ENCODE data around the gene POC1A.

Gene POC1A

GRCh38 chr3:52124126-52124525 is 30.1 kb downstream of the POC1A start:
- TF ChIP-seq ZBTB7A (IDR thresholded peaks at IDR 0.05; ENCODE audit: low read depth) (no peak), CREB1 (IDR thresholded peaks at IDR 0.05; ENCODE audit: low read depth) (no peak), FOXM1 (IDR thresholded peaks at IDR 0.05; ENCODE audit: borderline replicate concordance, low read depth) (no peak), EGR1 (IDR thresholded peaks at IDR 0.05) (no peak), NFIC (IDR thresholded peaks at IDR 0.05) (no peak), YY1 (IDR thresholded peaks at IDR 0.05; ENCODE audit: low read depth) (no peak), TCF12 (IDR thresholded peaks at IDR 0.05; ENCODE audit: low read depth) (no peak), REST (IDR thresholded peaks at IDR 0.05; ENCODE audit: low read depth) (no peak), USF1 (IDR thresholded peaks at IDR 0.05) (no peak), EP300 (IDR thresholded peaks at IDR 0.05; ENCODE audit: borderline replicate concordance) (no peak), MAX (IDR thresholded peaks at IDR 0.05) (no peak), CEBPB (IDR thresholded peaks at IDR 0.05) (no peak), TEAD4 (IDR thresholded peaks at IDR 0.05) (no peak), TAF1 (IDR thresholded peaks at IDR 0.05; ENCODE audit: low read depth) (no peak), RAD21 (IDR thresholded peaks at IDR 0.05; ENCODE audit: low read depth) (no peak)

- TF ChIP-seq ZBTB7A (IDR thresholded peaks at IDR 0.05; ENCODE audit: low read depth) (no peak), RAD21 (IDR thresholded peaks at IDR 0.05; ENCODE audit: low read depth) (peak; percentile 82)
These were observed 31.0 kb downstream of the POC1A start for GRCh38 chr3:52123106-52123725.

GRCh38 chr3:52122491-52122890 is 31.7 kb downstream of the POC1A start:
- TF ChIP-seq YY1 (IDR thresholded peaks at IDR 0.05; ENCODE audit: low read depth) (no peak), RAD21 (IDR thresholded peaks at IDR 0.05; ENCODE audit: low read depth) (no peak), TEAD4 (IDR thresholded peaks at IDR 0.05) (no peak), REST (IDR thresholded peaks at IDR 0.05; ENCODE audit: low read depth) (no peak), CEBPB (IDR thresholded peaks at IDR 0.05) (no peak), USF1 (IDR thresholded peaks at IDR 0.05) (no peak), TCF12 (IDR thresholded peaks at IDR 0.05; ENCODE audit: low read depth) (no peak), TAF1 (IDR thresholded peaks at IDR 0.05; ENCODE audit: low read depth) (no peak), ZBTB7A (IDR thresholded peaks at IDR 0.05; ENCODE audit: low read depth) (no peak), EP300 (IDR thresholded peaks at IDR 0.05; ENCODE audit: borderline replicate concordance) (no peak), MAX (IDR thresholded peaks at IDR 0.05) (no peak), EGR1 (IDR thresholded peaks at IDR 0.05) (no peak), FOXM1 (IDR thresholded peaks at IDR 0.05; ENCODE audit: borderline replicate concordance, low read depth) (no peak), NFIC (IDR thresholded peaks at IDR 0.05) (no peak), CREB1 (IDR thresholded peaks at IDR 0.05; ENCODE audit: low read depth) (no peak)

- no peak for TF ChIP-seq FOXM1 (IDR thresholded peaks at IDR 0.05; ENCODE audit: borderline replicate concordance, low read depth)
- TF ChIP-seq TCF12 (IDR thresholded peaks at IDR 0.05; ENCODE audit: low read depth), result no peak
- no peak for TF ChIP-seq CEBPB (IDR thresholded peaks at IDR 0.05)
- no peak for TF ChIP-seq USF1 (IDR thresholded peaks at IDR 0.05)
- no peak for TF ChIP-seq EP300 (IDR thresholded peaks at IDR 0.05; ENCODE audit: borderline replicate concordance)
- TF ChIP-seq MAX (IDR thresholded peaks at IDR 0.05), result no peak
- no peak for TF ChIP-seq RAD21 (IDR thresholded peaks at IDR 0.05; ENCODE audit: low read depth)
- TF ChIP-seq ZBTB7A (IDR thresholded peaks at IDR 0.05; ENCODE audit: low read depth), result no peak
- TF ChIP-seq YY1 (IDR thresholded peaks at IDR 0.05; ENCODE audit: low read depth), result no peak
- TF ChIP-seq TEAD4 (IDR thresholded peaks at IDR 0.05), result no peak
- no peak for TF ChIP-seq CREB1 (IDR thresholded peaks at IDR 0.05; ENCODE audit: low read depth)
- no peak for TF ChIP-seq TAF1 (IDR thresholded peaks at IDR 0.05; ENCODE audit: low read depth)
- TF ChIP-seq REST (IDR thresholded peaks at IDR 0.05; ENCODE audit: low read depth), result no peak
- TF ChIP-seq NFIC (IDR thresholded peaks at IDR 0.05), result no peak
These were observed 32.4 kb downstream of the POC1A start for GRCh38 chr3:52121813-52122212.

Data from Ishikawa (cell line).